Measurements from ENCODE around the gene ATP6V1E1. TPM values are rescaled to one million over a fixed set of nuclear protein-coding genes. Genes with fewer than 3 reads are reported as not detected.

Gene ATP6V1E1
- total and polyA plus RNA-seq, 11 donors = 126 to 333 (median 222) TPM

GRCh38 chr22:17606496-17606895, 22.1 kb downstream of the ATP6V1E1 start:
- Histone ChIP-seq H3K27ac (peak overlapping the region in 7 of 12 donors; percentile 21 to 78 (median 41)), H3K27me3 (no peaks in the 10 kb centered on the region), H3K4me3 (no peak overlapping the region), H3K9me3 (no peaks in the 10 kb centered on the region), H3K4me1 (peaks cover 0 to 34% (median 17%) of the 10 kb centered on the region in 12 donors), H3K36me3 (peaks cover 0 to 87% (median 25%) of the 10 kb centered on the region in 9 donors)
- peak in 3 of 4 donors; percentile 72 to 81 (median 75) for ATAC-seq
- TF ChIP-seq POLR2A (IDR thresholded peaks at IDR 0.05) (no peak), CTCF (IDR thresholded peaks at IDR 0.05) (no peak)
- WGBS, 4 donors = 44 to 51% (median 45%) methylated on average over 5 of the region's 5 CpGs
- intact Hi-C loops (cut with DNase I) = no loop called here
- peak in 2 of 5 donors; percentile 44 to 50 for DNase-seq

- no peak overlapping the region for H3K4me3 ChIP-seq
- no peak for DNase-seq
- no peaks in the 10 kb centered on the region for H3K9me3 ChIP-seq
- ATAC-seq = no peak
- TF ChIP-seq POLR2A (IDR thresholded peaks at IDR 0.05) (no peak), CTCF (IDR thresholded peaks at IDR 0.05) (no peak)
- intact Hi-C loops (cut with DNase I) = no loop called here
- H3K27me3 ChIP-seq = no peaks in the 10 kb centered on the region
- H3K27ac ChIP-seq = no peak overlapping the region
- H3K4me1 ChIP-seq = peaks cover 0 to 24% (median 7%) of the 10 kb centered on the region in 12 donors
- H3K36me3 ChIP-seq = peaks cover 0 to 89% (median 37%) of the 10 kb centered on the region in 9 donors
- WGBS, 4 donors = 85 to 93% (median 88%) methylated on average over 4 of the region's 4 CpGs
Observed at GRCh38 chr22:17603668-17604067, 24.9 kb downstream of the ATP6V1E1 start.

- DNase-seq (no peak), ATAC-seq (no peak)
- Histone ChIP-seq H3K27me3 (no peaks in the 10 kb centered on the region), H3K4me3 (no peak overlapping the region), H3K36me3 (peaks cover 0 to 91% (median 52%) of the 10 kb centered on the region in 9 donors), H3K4me1 (peaks cover 0 to 6% (median 1%) of the 10 kb centered on the region in 12 donors), H3K9me3 (no peaks in the 10 kb centered on the region), H3K27ac (peak overlapping the region in 1 of 12 donors; percentile 48)
- TF ChIP-seq POLR2A (IDR thresholded peaks at IDR 0.05) = no peak
- TF ChIP-seq CTCF (IDR thresholded peaks at IDR 0.05) = no peak
- intact Hi-C loops (cut with DNase I) = no loop called here
- WGBS, 4 donors = 46 to 62% (median 56%) methylated on average over 3 of the region's 3 CpGs
Observed at GRCh38 chr22:17601031-17601430, 27.5 kb downstream of the ATP6V1E1 start.

GRCh38 chr22:17598318-17598717, 30.2 kb downstream of the ATP6V1E1 start:
- Histone ChIP-seq H3K36me3 (peaks cover 3 to 98% (median 79%) of the 10 kb centered on the region in 9 donors), H3K27me3 (no peaks in the 10 kb centered on the region), H3K4me1 (no peaks in the 10 kb centered on the region), H3K27ac (peak overlapping the region in 1 of 12 donors; percentile 58), H3K4me3 (no peak overlapping the region), H3K9me3 (no peaks in the 10 kb centered on the region)
- WGBS, 4 donors = 87 to 91% (median 90%) methylated on average over 4 of the region's 4 CpGs
- ATAC-seq (no peak), DNase-seq (no peak)
- no peak for TF ChIP-seq CTCF (IDR thresholded peaks at IDR 0.05)
- TF ChIP-seq POLR2A (IDR thresholded peaks at IDR 0.05) = no peak
- intact Hi-C loops (cut with DNase I) = no loop called here

All from heart left ventricle (tissue), 16 donors.